GM19025 (cell line): ENCODE results near the gene SLC1A5.

Source experiments
- ATAC-seq: cut with Tn5 transposase; IDR thresholded peaks from one replicate; pipeline ENCODE4 v1.9.1; 2021; ENCODE audit warnings: mild to moderate bottlenecking, low read depth, moderate library complexity; ENCODE audit not compliant: unreplicated experiment

The SLC1A5 gene

DNA sequence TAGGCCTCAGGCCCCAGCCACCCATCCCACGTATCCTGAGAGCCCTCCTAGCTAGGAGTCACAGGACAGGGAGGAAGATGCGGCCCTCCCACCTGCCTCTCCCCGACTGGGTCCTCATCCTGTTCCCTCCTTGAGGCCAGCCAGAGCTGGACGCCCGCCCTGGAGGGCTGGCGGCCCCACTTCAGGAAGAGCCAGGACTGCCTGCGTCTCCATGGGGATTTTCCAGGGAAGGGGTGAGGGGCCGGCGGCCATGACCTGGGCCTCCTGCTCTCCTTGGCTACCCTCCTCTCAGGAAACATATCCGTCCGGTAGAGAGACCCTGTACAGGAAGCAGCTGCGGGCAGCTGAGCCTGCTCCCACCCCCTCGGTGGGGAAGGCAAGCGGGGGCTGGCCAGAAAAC lies 60.2 kb downstream of the SLC1A5 start:
- no peak for ATAC-seq

DNA sequence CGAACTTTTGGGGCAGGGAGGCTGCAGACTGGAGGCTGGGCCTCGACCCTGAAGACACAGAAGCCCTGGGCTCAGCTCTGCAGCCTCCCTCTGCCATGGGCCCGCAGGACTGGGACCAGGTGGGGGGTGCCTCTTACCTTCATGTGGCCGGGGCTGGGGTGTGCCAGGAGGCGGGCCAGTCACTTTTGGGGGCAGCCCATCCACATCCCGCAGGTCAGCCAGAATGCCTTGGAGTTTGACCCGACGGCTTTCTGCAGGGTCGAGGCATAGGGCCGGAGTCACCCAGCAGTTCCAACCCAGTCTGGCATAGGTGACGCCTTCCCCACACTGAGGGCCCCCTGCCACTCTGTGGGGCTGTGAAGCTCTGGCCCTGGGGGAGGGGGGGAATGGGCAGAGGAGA lies 60.6 kb downstream of the SLC1A5 start:
- ATAC-seq = no peak

DNA sequence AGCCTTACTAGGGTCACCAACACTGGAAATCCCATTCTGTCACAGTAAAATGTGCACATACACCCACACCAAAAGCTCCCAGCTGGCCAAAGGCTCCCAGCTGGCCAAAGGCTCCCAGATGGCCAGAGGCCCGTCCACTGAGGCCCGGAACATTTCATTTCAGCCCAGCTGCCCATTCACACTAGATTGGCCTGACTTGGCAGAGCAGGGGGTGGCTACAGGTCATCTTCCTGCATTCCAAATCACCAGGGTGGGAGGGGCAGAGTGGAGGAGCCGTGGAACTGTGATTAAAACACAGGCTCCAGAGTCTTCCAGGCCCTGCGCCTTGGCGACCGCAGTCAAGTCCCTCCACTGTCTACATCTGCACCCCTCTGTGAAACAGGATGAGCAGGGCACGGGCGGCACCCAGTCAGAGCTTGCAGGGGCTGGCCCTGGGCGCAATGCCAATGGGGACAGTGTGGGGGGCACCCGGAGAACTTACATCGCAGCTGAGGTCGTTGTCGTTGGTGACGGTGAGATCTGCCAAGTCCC lies 61.4 kb downstream of the SLC1A5 start:
- ATAC-seq = no peak

DNA sequence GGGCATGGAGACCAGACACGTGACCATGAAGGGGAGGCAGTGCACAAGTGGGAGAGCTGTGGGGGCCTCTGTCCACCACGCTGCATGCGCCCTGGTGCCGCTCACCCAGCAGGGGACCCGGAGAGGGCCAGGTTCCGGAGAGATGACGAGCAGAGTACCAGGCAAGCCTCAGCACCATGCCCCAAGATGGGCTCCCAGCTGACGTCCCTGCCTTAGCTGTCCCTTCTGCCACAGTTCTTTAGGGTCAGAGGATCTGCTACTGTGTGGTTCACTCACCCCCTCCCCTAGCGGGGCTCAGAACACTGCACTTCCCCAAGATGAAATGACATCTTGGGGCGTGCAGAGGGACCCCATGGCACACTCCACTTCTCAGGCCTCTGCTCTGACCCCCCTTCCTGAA lies 61.8 kb downstream of the SLC1A5 start:
- ATAC-seq = no peak

DNA sequence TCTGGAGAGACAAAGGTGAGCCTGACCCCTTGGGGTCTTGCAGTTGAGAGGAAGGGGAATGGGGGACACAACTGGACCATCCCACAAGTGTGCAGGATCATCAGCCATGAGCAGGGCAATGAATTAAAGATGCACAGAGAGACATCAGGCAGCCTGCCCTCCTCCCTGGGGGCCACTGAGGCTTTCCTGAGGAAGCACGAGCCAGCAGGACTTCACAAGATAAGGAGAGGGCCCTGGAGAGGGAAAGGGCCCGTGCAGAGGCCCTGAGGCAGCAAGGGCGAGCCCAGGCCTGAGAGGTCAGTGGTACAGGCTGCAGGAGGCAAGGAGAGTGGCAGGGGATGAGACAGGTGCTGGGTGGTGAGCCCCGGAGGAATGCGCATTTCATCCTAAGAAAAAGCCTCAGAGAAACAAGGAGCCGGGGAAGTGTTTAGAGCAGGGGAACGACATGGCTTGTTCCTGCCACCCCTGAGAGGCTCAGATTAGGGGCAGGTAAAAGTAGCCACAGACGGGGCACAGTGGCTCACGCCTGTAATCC lies 62.5 kb downstream of the SLC1A5 start:
- ATAC-seq = no peak

DNA sequence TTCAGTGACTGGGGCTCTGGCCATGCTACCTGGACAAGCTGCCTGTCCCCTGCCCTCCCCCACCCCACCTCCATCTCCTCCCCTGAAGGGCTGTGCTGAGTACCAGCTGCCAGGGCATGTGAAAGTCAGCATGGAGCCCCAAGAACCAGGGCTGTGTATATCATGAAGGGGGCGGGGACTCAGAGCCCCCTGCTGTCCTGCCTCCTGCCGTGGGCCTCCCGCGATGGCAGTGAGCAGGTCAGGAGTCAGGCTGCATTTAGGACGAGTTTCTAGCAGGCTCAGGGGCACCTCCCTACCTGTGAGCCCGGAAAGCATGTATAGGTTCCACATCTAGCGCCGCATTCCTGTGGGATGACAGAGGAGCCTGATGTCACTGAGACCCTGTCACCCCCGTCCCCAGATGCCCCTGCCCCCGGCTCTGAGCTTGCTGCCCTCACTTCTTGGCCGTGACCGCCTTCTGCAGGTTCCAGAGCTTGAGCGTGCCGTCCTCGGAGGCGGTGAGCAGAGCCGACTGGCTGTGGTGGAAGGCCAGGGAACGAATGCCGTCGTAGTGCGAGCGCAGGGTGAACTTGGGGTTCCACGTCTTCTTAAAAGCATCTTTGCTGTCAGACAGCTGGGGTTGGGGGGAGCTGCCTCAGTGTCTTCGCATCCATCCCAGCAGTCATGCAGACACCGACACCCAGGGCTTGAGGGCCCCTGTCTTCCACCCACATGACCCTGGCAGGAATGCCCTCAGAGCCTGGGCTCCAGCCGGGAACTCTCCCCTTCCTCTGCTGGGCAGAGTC lies 63.2 kb downstream of the SLC1A5 start:
- ATAC-seq = no peak
